Neural progenitor cell (in vitro differentiated cells): ENCODE data around the gene FAM163A.

Experiments
- CTCF ChIP-seq: fragments of 200-600 bp; sonication (generic); IDR thresholded peaks from 2 replicates; pipeline ENCODE4 v1.5.1; 2017; ENCODE audit warnings: antibody characterized with exemption, mild to moderate bottlenecking
- EZH2 ChIP-seq: fragments of 200-600 bp; sonication (generic); IDR thresholded peaks from 2 replicates; pipeline ENCODE4 v1.6.1; 2017; ENCODE audit warnings: antibody characterized with exemption, mild to moderate bottlenecking, moderate library complexity

GRCh38 chr1:179779645-179780272 is 36.7 kb downstream of the FAM163A start:
- TF ChIP-seq CTCF = no peak
- no peak for TF ChIP-seq EZH2
